Muscle of arm (tissue), 12 donors: ENCODE measurements around the gene PTPRG. TPM values are rescaled to one million over a fixed set of nuclear protein-coding genes. Genes with fewer than 3 reads are reported as not detected.

Source experiments
- DNase-seq: peaks from one replicate; pipeline ENCODE4 v3.0.0-alpha.2; 2013
- polyA plus RNA-seq, 12 donors: library from polyadenylated mRNA; unstranded; fragments of 120-200 nt; gene quantifications; one replicate each; pipeline ENCODE4 v1.2.1, GENCODE V29; 2013; ENCODE audit not compliant: insufficient read length in 12 of 12

Gene PTPRG
- polyA plus RNA-seq, 12 donors: 22.6 to 37.0 (median 31.4) TPM; not detected in 1

- peak; percentile 91 for DNase-seq
Measured at GRCh38 chr3:61650276-61650675, 88.9 kb downstream of the PTPRG start.

- no peak for DNase-seq
Measured at GRCh38 chr3:61650719-61651410, 89.5 kb downstream of the PTPRG start.

GRCh38 chr3:61657689-61658088 lies 96.3 kb downstream of the PTPRG start:
- DNase-seq: no peak

- no peak for DNase-seq
Measured at GRCh38 chr3:61662861-61663260, 101.5 kb downstream of the PTPRG start.

GRCh38 chr3:61663356-61664104 lies 102.2 kb downstream of the PTPRG start:
- DNase-seq: no peak

GRCh38 chr3:61664105-61664482 lies 102.7 kb downstream of the PTPRG start:
- peak; percentile 88 for DNase-seq

GRCh38 chr3:61665121-61665520 lies 103.8 kb downstream of the PTPRG start:
- no peak for DNase-seq

GRCh38 chr3:61665987-61666386 lies 104.6 kb downstream of the PTPRG start:
- DNase-seq: no peak

GRCh38 chr3:61666615-61667330 lies 105.4 kb downstream of the PTPRG start:
- DNase-seq: peak; percentile 69

- DNase-seq: no peak
Measured at GRCh38 chr3:61667383-61667782, 106.0 kb downstream of the PTPRG start.

- DNase-seq: no peak
Measured at GRCh38 chr3:61667814-61668213, 106.4 kb downstream of the PTPRG start.

GRCh38 chr3:61668317-61668864 lies 107.0 kb downstream of the PTPRG start:
- DNase-seq: no peak

- no peak for DNase-seq
Measured at GRCh38 chr3:61669203-61669602, 107.8 kb downstream of the PTPRG start.

GRCh38 chr3:61669668-61670299 lies 108.4 kb downstream of the PTPRG start:
- DNase-seq: no peak

GRCh38 chr3:61673651-61674050 lies 112.3 kb downstream of the PTPRG start:
- no peak for DNase-seq

GRCh38 chr3:61674596-61674995 lies 113.2 kb downstream of the PTPRG start:
- no peak for DNase-seq

GRCh38 chr3:61679026-61679425 lies 117.7 kb downstream of the PTPRG start:
- DNase-seq: no peak

GRCh38 chr3:61680617-61681016 lies 119.2 kb downstream of the PTPRG start:
- no peak for DNase-seq

- no peak for DNase-seq
Measured at GRCh38 chr3:61681636-61682035, 120.3 kb downstream of the PTPRG start.

- DNase-seq: peak; percentile 79
Measured at GRCh38 chr3:61682671-61683548, 121.5 kb downstream of the PTPRG start.
